Liver (tissue), 2 donors: Measurements from ENCODE around the gene BTN3A1.

Experiments used
- TF ChIP-seq, protein P1 (sequence below): fragments of 150-350 bp; IDR thresholded peaks from 2 replicates; pipeline ENCODE4 v1.5.1; 2017; ENCODE audit warnings: improper control_type of control experiment, low read depth, low read length; ENCODE audit not compliant: missing input control
- TF ChIP-seq, protein P2 (sequence below): IDR thresholded peaks from 2 replicates; pipeline ENCODE4 v1.6.1; 2016; ENCODE audit warnings: antibody characterized with exemption, mild to moderate bottlenecking
- donor health status: healthy.

DNA sequence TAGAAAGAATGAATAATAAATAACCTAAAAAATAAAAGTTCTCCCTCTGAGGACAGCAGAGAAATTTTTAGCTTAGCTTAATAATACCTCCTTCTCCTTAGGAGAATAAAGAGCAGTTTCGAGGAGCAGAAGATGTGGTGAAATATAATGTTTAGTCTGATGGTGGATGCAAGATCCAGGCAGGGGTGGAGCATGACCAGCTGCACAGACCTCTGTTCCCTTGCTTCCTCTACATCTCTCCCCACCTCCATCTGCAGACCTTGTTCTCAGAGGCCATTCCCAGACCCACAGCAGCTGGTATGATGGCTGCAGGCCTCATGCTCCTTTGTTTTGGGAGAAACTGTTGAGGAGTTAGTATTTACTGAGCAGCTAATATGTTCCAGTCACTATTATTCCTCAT lies 35.6 kb upstream of the BTN3A1 start:
- TF ChIP-seq, protein P1, sequence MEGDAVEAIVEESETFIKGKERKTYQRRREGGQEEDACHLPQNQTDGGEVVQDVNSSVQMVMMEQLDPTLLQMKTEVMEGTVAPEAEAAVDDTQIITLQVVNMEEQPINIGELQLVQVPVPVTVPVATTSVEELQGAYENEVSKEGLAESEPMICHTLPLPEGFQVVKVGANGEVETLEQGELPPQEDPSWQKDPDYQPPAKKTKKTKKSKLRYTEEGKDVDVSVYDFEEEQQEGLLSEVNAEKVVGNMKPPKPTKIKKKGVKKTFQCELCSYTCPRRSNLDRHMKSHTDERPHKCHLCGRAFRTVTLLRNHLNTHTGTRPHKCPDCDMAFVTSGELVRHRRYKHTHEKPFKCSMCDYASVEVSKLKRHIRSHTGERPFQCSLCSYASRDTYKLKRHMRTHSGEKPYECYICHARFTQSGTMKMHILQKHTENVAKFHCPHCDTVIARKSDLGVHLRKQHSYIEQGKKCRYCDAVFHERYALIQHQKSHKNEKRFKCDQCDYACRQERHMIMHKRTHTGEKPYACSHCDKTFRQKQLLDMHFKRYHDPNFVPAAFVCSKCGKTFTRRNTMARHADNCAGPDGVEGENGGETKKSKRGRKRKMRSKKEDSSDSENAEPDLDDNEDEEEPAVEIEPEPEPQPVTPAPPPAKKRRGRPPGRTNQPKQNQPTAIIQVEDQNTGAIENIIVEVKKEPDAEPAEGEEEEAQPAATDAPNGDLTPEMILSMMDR = no peak
- TF ChIP-seq, protein P2, sequence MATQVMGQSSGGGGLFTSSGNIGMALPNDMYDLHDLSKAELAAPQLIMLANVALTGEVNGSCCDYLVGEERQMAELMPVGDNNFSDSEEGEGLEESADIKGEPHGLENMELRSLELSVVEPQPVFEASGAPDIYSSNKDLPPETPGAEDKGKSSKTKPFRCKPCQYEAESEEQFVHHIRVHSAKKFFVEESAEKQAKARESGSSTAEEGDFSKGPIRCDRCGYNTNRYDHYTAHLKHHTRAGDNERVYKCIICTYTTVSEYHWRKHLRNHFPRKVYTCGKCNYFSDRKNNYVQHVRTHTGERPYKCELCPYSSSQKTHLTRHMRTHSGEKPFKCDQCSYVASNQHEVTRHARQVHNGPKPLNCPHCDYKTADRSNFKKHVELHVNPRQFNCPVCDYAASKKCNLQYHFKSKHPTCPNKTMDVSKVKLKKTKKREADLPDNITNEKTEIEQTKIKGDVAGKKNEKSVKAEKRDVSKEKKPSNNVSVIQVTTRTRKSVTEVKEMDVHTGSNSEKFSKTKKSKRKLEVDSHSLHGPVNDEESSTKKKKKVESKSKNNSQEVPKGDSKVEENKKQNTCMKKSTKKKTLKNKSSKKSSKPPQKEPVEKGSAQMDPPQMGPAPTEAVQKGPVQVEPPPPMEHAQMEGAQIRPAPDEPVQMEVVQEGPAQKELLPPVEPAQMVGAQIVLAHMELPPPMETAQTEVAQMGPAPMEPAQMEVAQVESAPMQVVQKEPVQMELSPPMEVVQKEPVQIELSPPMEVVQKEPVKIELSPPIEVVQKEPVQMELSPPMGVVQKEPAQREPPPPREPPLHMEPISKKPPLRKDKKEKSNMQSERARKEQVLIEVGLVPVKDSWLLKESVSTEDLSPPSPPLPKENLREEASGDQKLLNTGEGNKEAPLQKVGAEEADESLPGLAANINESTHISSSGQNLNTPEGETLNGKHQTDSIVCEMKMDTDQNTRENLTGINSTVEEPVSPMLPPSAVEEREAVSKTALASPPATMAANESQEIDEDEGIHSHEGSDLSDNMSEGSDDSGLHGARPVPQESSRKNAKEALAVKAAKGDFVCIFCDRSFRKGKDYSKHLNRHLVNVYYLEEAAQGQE = no peak
